Mucosa of gallbladder (tissue), 1 donor: ENCODE results near the gene DUXB. TPM values are rescaled to one million over a fixed set of nuclear protein-coding genes. Genes with fewer than 3 reads are reported as not detected.

Experiments
- DNase-seq: peaks from one replicate; pipeline ENCODE4 v3.0.0-alpha.2; 2020; ENCODE audit warnings: low spot score
- total RNA-seq: library from RNA; stranded (reverse); gene quantifications from one replicate; pipeline ENCODE4 v1.2.1, GENCODE V29; 2021
- donor health status: DM: no; HTN: no; CAD: no.

Gene DUXB, protein sequence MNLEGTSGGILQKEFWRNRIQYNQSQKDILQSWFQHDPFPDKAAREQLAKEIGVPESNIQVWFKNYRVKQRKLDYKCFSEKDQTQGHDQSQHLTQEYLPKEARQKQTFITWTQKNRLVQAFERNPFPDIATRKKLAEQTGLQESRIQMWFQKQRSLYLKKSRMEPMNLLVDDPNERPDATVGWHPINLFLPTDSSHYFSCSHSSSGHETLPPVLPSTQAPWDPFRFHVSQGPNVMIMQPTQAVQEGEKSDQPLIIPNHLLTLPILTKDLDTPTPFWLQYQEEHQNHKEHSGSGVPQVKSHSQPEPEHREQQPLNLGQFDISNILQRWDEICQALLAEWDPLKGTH
- total RNA-seq, result not detected

DNA sequence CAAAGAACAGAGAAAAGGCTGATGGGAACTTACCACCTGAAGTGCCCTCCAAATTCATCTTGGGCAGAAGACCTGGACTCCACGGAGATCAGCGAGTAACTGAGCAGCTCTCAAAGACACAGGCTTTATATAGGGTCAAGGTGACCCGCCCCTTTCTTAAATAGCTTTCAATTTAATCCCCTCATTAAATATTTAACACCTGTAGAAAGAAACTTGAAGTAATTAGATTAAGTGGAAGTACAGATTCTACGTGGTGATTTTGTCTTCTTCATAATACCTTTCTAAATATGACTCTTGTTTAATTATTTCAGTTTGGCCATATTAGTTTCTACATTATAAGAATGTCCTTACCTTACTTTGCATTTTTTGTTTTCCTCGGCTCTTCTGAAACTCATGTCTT, at the start of gene DUXB:
Gene DUXB (minus strand): TSS at position 101 of the 400 bp plus-strand sequence. CDS start 43 bp downstream, at position 58.
- no peak for DNase-seq

- DNase-seq, result no peak
Observed at GRCh38 chr16:75750528-75750927, 49.3 kb upstream of the DUXB start.

DNA sequence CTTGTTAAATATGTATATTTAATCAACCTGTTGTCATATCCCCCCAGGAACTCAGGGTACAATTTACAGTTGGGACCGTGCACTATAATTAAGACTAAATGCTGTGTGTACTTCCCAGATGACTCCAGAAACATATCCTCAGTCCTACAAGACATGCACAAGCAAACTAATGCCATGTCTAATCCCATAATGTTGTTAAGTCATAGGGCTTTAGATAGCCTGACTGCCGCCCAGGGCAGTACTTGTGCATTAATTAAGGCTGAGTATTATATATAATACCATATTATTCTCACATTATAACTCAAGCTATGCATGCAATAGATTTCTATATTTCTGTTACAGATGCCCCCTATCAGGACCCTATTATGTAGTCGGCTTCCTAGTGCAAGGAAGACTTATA, 45.1 kb upstream of the DUXB start:
- DNase-seq, result no peak

GRCh38 chr16:75745823-75746222, 44.6 kb upstream of the DUXB start:
- DNase-seq, result no peak

GRCh38 chr16:75745242-75745641, 44.0 kb upstream of the DUXB start:
- no peak for DNase-seq

DNA sequence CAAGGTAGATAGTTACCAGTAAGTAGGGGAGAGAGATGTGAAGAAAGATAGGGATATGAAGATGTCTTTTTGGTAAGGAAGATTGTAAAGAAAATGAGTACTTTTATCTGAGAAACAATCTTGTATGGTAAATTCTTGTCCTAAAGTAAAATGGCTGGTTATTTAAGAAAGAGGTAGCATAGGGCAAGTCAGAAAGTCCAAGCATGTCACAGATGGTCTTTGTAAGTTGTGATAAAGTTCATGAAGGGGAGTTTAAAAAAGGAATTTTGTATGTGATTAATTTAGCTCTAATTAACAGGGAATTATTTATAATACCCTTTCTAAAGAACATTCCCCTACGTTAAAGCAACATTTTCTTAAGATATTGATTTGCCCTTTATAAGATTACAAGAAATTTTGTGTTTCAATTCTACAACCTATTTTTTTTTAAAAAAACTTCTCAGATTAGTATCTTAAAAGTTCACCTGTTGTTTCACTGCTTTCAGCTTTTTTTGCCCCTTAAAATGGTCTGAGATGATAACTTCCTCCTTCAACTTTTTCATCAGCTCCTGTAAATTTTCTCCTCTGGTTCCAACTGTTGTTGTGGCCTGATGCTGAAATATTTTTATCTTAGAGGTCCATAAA, 41.3 kb upstream of the DUXB start:
- no peak for DNase-seq

DNA sequence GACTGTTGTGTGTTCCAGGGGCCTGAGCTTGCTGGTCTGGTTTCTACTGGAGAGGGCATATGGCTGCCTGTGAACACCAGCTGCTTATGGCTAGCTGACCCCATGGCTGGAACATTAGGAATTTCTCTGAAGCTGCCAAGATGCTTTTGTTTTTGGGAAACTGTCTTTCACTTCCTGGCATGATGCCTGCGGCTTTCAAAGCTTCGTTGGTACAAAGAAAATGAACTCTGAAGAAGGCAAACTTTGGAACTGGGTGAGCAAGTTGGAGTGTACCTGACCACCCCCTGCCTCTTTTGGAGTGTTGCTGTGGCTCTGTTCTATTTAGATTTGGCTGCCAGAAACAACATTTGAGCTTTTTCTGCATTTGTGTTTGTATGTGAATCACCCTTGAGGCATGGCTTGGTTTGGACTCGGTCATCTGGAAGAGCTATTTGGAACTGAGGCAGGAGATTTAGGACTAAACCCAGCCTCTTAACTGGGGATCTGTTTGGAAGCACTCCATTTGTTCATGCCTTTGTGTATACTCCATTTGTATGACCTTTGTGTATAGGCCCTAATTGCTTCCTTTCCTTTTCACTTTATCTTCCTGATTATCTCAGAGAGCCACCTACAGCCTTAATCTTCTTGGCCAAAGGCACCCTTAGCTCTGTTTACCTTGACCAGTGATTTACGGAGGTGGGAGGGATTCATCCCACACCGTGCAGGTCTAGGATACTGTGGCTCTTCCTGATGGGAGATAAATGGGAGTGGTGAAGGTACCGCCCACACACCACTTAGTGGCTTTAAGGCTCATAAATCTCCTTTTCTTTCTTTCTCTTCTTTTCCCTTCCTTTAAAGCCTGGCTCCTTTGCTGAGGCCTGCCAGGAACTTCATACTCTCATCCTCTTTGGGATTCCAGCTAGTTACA, 32.3 kb upstream of the DUXB start:
- peak; percentile 46 for DNase-seq

DNA sequence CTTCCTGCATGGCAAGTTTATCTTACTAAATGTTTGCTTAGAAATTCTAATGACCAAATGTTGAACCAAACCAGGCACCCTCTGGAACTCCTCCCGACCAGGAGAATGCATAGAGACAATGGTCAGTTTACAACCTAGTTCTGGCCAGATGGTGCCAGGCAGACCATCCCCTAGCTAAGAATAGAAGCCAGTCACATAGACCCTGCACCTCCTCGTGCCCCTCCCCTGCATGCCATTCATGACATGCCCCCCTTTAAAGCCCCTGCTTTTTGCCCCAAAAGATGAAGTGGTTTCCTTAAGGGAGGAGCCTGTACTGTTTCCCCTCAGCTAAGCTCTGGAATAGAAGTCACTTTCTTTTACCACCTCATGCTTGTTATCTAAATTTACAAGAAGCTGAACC, 31.6 kb upstream of the DUXB start:
- DNase-seq, result no peak

DNA sequence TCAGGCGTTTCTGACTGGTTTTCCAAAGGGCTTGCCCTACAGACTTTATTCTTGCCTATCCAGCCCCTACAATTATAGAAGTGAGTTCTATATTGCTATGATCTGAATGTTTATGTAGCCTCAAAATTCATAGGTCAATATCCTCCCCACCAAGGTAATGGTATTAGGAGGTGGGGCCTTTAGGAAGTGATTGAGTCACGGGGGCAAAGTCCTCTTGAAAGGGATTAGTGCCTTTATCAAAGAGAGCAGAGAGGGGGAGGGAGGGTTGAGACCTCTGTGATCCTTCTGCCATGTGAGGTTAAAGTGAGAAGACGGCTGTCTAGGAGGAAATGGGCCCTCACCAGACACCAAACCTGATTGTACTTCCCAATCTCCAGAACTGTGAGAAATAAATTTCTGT, 26.0 kb upstream of the DUXB start:
- DNase-seq, result peak; percentile 26

DNA sequence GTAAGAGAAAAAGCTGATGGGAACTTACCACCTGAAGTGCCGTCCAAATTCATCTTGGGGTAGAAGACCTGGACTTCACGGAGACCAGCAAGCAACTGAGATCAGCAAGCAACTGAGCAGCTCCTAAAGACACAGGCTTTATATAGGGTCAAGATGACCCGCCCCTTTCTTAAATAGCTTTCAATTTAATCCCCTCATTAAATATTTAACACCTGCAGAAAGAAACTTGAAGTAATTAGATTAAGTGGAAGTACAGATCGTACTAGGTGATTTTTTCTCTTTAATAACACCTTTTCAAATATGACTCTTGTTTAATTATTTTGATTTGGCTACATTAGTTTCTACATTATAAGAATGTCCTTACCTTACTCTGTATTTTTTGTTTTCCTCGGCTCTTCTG, 25.1 kb upstream of the DUXB start, which contains the start of gene CPHXL:
Gene CPHXL (minus strand): TSS at position 101 of the 400 bp plus-strand sequence. CDS start 48 bp downstream, at position 53.
- DNase-seq, result no peak

GRCh38 chr16:75718452-75718851, 17.2 kb upstream of the DUXB start:
- no peak for DNase-seq

DNA sequence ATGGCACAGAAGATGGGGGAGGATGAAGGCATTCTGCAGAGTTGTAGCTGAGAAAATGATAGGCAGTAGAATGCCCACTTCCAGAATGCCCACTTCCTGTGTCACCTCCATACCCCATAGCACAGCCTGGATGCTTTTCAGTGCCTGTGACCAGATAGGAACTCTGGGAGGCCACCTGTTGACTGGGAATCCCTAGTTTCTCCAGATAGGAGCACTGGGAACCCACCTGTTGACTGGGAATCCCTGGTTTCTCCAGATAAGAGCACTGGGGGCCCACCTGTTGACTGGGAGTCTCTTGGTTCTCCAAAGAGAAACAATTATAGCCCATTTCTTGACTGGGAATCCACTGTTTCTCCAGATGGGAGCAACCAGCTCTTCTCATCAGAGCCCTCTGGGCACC, 13.4 kb upstream of the DUXB start:
- DNase-seq, result no peak

GRCh38 chr16:75710344-75710743, 9.1 kb upstream of the DUXB start:
- no peak for DNase-seq

- no peak for DNase-seq
Observed at GRCh38 chr16:75703306-75703705, 2.0 kb upstream of the DUXB start.

- no peak for DNase-seq
Observed at GRCh38 chr16:75702242-75702641, 981 bp upstream of the DUXB start.

- no peak for DNase-seq
Observed at GRCh38 chr16:75697571-75697970, 3.7 kb downstream of the DUXB start.

DNA sequence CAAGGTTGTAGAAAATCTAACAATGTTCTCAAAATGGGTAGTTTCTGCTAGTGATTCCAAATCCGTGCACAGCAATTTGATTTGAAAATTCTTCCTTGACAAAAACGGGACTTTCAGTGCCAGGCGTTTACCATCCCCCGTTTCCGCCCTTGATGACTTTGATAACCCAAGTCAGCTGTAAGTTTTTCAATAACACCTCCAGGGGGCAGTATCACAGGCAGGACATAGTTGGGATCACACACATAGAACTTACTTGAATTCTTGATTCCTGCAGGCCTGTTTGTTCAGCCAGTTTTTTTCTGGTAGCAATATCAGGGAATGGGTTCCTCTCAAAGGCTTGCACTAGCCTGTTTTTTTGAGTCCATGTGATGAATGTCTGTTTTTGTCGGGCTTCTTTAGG, 5.6 kb downstream of the DUXB start:
- no peak for DNase-seq

GRCh38 chr16:75687361-75687760, 13.9 kb downstream of the DUXB start:
- DNase-seq, result no peak

DNA sequence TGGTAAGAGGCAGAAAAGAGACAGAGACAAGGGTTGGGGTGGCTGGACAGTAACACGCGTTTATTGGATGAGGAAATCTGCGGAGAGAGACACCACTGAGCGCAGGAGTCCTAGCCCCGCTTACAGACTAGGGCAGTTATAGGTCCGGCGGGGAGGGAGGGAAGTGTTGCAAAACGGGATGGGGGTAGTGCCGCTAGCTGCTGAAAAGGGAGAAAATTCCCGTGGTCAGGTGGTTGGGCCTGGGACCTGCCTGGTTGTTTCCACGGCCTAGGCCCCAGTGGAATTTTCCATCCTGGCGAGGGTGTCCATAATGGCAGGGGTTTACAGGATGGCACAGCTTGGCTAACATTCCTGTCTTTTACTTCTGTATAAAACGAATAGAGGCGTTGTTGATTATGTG, 19.0 kb downstream of the DUXB start:
- no peak for DNase-seq

DNA sequence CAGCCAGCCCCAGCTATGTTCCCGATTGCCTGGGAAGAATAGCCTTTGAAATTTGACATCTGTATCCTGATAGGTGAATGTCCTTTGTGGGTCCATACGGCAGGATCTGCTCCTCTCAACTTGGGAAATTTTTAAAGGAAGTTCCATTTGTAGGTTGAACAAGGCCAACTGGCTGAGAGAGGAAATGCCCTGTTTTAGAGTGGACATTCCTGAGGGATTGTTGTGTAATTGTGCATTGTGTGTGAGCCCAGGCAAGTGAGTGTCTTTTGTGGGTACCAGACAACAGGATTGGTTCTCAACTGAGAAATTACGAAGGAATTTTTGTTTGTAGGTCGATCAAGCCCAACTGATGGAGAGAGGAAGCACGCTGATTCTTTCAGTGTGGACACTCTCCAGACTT, 21.9 kb downstream of the DUXB start:
- DNase-seq, result no peak

- DNase-seq, result no peak
Observed at GRCh38 chr16:75676909-75677308, 24.4 kb downstream of the DUXB start, which contains the start of gene CPHXL2. TSS of gene CPHXL2 (minus strand) at chr16:75677009. CDS start at chr16:75676999, 10 bp downstream.

GRCh38 chr16:75667503-75667902, 33.8 kb downstream of the DUXB start:
- no peak for DNase-seq
